HG02852 (cell line): ENCODE measurements around the gene TACC2.
"Not testable (repeated sequence)": the region's sequence is repeated elsewhere in the genome, so short reads cannot be mapped to it uniquely, and the experiment has no call there.

Source experiments
- ATAC-seq: cut with Tn5 transposase; IDR thresholded peaks from one replicate; pipeline ENCODE4 v1.9.1; 2021; ENCODE audit warnings: mild to moderate bottlenecking, moderate library complexity; ENCODE audit not compliant: unreplicated experiment

Gene TACC2, protein sequence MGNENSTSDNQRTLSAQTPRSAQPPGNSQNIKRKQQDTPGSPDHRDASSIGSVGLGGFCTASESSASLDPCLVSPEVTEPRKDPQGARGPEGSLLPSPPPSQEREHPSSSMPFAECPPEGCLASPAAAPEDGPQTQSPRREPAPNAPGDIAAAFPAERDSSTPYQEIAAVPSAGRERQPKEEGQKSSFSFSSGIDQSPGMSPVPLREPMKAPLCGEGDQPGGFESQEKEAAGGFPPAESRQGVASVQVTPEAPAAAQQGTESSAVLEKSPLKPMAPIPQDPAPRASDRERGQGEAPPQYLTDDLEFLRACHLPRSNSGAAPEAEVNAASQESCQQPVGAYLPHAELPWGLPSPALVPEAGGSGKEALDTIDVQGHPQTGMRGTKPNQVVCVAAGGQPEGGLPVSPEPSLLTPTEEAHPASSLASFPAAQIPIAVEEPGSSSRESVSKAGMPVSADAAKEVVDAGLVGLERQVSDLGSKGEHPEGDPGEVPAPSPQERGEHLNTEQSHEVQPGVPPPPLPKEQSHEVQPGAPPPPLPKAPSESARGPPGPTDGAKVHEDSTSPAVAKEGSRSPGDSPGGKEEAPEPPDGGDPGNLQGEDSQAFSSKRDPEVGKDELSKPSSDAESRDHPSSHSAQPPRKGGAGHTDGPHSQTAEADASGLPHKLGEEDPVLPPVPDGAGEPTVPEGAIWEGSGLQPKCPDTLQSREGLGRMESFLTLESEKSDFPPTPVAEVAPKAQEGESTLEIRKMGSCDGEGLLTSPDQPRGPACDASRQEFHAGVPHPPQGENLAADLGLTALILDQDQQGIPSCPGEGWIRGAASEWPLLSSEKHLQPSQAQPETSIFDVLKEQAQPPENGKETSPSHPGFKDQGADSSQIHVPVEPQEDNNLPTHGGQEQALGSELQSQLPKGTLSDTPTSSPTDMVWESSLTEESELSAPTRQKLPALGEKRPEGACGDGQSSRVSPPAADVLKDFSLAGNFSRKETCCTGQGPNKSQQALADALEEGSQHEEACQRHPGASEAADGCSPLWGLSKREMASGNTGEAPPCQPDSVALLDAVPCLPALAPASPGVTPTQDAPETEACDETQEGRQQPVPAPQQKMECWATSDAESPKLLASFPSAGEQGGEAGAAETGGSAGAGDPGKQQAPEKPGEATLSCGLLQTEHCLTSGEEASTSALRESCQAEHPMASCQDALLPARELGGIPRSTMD (N-terminal part only)

DNA sequence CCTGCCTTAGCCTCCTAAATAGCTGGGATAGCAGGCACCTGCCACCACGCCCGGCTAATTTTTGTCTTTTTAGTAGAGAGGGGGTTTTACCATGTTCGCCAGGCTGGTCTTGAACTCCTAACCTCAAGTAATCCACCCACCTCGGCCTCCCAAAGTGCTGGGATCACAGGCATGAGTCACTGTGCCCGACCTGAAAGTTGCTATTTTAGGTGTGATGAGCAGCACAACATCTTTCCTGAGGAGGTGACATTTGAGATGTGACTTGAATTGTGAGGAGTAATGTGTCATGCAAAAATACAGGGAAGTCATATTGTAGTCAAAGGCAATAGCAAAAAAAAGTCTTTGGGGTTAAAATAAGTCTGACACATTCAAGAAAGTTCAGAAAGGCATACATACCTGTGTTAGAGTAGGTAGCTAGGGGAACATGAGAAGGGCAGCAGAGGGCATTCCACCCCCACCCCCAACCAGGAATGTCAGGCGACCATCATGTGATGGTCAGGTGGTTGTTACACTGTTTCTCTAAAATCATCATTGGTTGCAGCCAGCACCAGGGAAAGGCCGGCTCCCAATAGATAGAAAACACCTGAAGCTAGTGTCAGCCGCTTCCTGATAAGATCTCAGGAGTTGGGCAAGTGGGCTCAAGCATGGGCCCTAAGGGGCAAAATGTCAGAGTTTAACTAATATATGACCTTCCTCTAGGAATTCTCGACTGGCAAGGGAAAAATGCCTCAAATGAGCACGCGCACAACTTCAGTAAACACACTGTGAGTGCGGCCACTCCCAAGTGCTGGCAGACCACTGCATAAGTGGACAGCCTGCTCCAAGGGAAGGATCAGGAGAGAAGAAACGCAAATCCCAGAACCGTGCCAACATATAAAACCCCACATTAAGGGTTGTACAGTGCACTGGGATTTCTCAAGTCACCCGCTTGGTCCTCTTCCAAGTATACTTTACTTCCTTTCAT is at the start of gene TACC2:
TSS of gene TACC2 (plus strand) at position 803 of the 964 bp plus-strand sequence. CDS start 32,819 bp downstream, outside the sequence.
- ATAC-seq = no peak

DNA sequence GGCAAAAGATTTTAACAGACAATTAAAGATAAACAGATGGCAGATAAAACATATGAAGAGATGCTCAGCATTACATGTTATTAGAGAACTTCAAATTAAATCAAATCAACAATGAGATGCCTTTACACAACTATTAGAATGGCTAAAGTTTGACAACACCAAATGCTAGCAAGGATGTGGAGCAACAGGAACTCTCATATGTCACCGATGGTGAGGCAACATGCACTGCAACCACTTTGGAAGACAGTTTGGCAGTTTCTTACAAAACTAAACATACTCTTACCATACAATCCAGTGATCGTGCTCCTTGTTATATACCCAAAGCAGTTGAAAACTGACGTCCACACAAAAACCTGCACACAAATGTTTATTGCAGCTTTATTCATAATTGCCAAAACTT is 47.4 kb upstream of the TACC2 start:
- ATAC-seq = no peak

DNA sequence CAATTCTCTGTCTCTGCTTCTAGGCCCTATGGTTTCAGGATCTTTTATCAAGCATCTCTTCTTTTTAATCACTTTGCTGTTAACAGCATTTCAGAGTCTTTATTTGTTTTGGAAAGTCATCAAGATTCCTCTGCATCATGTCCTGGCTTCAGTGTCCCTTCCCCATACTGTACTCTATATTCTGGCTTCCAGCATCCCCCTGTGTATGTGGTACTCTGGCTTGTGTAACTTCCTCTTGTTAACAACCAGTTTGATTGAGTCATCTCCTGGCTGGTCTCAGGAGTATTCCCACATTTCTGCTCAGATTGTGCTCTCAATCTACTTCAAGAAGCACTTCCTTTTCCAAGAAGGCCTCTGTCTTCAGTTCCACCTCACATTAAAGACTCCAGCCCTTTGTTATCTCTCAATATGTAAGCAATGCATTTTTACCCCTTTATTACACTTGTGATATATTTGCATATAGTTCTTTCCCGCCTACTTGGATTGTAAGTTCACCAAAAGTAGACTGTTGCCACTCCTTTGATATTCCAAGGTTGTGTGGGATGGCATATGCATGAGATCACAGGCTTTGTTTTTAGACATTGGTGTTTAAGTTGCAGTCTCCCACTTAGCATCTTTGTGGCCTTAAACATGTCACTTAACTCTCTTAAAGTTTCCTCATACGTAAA is 46.1 kb upstream of the TACC2 start:
- ATAC-seq = no peak

DNA sequence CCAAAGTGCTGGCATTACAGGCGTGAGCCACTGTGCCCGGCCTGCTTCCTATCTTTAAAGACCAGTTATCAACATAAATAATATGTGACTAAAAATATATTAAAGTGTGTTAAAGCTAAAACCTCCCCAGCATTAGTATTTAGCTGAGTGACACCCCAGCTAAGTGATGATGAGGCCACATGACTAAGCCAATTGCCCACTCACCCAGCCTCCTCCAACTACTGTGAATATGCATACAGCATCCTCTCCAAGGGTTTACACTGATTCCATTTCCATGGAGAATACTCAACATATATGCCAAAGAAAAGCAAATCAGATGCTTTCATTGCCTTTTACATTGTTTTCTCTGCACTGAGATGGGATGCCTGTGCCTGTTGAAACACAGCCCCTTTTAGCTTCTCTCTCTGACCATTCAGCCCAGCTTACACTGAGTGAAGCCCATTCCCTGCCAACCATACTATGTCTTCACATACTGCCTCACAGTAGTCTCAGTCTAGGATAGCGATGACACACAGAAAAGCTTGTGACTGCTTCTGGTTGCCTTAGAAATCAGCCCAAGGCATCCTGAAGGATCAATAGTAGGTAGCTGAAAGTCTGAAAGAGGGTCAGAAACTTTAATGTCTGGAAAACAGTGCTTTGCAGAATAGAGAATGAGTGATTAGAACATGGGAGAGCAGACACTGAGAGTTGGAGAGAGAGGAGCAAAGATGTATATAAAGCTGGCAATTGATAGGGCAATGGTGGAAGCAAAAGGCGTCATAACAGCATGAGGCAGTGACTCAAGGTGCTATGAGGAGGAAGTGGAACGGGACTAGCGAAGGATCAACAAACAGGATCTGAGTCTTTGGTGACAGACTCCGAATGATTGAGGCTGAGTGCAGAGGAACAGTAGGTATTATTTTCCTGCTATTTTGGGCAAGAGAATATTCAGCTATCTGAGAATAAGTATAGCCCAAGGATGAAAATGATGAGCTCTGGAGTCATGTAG is 41.3 kb upstream of the TACC2 start:
- no peak for ATAC-seq

DNA sequence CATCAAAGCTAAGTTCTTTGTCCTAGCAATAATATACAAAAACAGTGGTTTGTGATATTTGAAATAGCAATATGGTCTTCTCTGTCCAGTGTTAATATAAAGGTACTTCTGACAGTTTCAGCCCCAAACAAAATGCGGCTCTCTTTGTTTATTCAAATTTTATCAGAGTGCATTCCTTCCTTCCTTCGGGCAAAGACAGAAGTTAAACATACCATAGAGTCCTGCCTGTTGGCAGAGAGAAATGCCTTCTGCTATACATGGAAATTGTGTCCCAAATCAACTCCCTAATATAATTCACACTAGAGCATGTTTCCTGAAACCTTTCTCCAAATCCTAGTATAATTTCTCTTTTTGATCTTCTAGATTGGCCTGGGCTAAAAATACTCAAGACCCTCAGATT is 39.9 kb upstream of the TACC2 start:
- ATAC-seq = no peak

DNA sequence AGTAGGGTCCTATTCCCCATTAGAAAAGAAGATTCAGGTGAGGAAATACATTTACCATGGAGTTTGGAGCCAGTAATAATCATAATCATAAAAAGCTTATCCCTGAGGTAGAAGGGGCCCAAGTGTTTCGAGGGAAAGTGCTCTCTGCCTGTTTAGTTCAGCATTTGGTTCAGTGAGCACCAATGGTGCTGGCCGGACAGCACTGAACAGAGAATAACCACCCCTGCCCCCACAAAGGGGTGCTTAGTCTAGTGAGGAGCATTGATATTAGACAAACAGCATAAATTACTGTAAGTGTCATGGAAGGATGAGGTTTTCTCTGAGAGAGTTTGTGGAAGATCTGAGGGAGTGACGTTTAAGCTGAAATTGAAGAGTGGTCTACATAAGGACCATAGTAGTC is 39.5 kb upstream of the TACC2 start:
- ATAC-seq = no peak

DNA sequence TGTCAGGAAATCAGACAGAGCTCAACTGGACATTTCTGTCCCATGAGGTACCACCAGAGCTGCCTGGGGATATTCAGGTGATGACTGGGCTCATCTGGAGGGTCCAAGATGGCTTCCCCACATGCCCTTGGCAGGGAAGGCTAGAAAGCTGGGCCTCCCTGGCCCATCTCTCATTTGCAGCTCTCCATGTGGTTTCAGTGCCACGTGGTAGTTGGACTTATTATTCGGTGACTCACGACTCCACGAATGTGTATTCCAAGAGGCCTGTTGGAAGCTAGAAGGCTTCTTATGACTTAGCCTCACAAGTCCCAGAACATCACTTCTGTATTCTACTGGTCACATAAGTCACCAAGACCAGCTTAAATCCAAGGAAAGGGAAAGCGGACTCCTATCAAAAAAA is 36.7 kb upstream of the TACC2 start:
- ATAC-seq = no peak

DNA sequence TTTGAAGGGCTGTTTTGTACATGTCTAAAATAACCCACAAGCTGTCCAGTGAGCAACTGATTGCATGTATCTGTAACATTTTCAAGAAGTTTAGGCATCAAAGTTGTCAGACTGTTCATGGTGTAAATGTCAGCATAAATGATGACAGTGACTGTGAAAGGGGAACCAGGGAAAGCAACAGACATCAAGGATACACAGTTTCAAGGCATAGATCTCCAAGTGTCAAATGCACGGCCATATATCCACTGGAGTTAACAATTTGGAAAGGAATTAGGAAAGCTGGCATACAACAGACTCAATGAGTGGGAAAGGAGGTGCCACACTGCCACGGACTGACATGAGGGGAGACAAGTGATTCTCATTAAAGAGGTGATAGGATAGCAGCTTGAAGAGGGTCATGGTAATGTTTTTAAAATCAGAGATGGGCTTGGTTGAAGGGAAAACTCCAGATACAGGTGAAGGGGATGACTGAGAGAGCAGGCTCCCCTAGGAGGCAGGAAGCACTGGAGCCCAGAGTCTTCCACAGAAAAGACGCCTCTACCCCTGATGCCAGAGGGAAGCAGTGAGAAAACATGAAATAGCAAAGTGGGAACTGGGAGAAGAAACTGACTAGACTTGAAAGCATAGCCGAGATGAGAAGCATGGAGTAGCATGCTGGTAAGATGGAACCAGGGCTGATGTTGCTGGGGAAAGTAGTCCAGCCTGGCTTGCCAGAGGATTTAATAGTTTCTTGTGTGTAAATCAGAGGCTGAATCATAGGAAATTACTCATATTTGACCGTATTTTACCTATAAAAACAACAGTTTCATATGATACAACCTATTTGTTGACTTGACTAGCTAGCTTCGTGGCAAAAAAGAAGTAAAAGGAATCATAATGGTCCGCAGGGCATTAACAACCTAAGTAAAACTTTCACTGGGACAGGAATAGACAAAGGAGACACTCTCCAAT is 32.6 kb upstream of the TACC2 start:
- no peak for ATAC-seq

DNA sequence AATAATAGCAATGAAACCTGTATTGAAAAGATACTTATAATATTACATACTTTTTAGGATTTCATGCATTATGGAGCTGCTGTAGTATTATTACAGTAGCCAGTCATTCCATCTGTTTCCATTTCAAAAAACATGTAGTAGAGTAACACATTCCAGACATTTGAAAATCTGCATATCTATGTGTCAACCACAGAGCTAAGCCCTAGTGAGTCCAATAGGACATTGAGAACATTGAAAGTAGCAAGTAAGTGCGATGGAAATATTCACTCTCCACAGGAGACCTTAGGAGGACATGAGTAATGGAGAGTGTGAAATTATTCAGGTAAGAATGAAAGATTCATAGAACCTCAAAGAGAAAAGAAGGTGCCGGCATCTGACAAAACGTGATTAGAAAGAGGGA is 29.3 kb upstream of the TACC2 start:
- no peak for ATAC-seq

DNA sequence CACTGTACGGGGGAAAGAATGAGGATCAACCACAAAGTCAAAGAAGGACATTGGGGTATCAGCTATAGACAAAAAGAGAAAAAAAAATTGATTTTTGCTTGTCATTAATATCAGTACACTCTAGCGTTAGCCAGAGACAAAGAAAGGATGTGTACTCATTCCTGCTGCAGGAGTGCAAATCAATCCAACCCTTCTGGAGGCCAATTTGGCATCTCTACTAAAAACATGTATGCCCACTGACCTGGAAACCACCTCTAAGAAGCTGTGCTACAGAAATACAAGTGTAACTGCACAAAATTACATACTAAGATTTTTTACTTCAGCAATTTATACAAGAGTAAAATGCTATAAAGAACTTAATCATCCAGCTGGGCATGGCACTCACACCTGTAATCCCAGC is 27.5 kb upstream of the TACC2 start:
- ATAC-seq = no peak

DNA sequence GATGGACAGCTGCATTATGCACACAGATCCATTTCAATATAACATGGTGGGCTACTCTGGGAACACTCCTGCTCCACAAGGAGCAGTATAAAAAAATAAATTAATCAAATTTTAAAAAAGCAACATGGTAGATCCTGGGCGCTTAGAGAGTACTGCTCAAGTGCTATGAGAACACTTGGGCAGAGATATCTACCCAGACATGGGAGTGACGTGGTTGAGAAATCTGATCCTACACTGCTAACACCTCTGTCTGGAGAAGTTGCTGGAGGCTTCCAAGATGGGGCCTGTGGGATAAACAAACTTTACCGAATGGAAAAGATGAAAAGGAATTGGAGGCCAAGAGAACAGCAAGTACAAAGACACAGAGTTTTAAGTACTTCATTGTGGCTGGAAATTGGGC is 23.0 kb upstream of the TACC2 start:
- ATAC-seq = no peak

DNA sequence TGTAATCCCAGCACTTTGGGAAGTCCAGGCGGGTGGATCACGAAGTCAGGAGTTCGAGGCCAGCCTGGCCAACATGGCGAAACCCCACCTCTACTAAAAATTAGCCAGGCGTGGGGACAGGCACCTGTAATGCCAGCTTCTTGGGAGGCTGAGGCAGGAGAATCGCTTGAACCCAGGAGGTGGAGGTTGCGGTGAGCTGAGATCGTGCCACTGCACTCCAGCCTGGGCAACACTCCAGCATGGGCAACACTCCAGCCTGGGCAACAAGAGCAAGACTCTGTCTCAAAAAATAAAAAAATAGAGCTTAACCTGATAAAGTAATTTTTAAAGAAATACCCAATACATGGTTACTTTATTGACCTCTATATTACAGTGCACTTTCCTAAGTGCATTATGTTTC is 19.9 kb upstream of the TACC2 start:
- not testable (repeated sequence) for ATAC-seq

DNA sequence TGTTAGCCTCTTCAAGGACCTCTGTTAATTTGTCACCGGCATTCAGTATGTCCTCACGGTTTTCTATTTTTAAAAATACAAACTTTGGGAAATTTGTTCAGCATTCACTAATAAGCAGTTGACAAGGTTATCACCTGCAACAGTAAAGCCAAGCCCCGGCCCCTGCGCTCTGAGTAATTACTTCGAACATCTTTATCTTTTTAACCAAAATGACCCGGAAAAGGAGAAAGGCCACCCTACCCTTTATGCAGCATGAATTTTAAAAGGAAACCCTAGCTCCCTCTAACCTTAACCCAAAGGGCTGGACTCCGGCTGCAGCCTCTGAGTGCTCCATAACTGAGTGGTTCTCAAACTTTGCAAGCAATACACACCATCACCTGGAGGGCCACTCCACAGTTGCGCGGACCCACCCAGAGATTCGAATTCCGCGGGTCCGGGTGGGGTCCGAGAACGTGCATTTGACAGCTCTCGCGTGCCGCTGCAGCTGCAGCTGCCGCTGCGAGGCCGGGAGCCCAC is 14.9 kb upstream of the TACC2 start:
- ATAC-seq = peak; percentile 36

DNA sequence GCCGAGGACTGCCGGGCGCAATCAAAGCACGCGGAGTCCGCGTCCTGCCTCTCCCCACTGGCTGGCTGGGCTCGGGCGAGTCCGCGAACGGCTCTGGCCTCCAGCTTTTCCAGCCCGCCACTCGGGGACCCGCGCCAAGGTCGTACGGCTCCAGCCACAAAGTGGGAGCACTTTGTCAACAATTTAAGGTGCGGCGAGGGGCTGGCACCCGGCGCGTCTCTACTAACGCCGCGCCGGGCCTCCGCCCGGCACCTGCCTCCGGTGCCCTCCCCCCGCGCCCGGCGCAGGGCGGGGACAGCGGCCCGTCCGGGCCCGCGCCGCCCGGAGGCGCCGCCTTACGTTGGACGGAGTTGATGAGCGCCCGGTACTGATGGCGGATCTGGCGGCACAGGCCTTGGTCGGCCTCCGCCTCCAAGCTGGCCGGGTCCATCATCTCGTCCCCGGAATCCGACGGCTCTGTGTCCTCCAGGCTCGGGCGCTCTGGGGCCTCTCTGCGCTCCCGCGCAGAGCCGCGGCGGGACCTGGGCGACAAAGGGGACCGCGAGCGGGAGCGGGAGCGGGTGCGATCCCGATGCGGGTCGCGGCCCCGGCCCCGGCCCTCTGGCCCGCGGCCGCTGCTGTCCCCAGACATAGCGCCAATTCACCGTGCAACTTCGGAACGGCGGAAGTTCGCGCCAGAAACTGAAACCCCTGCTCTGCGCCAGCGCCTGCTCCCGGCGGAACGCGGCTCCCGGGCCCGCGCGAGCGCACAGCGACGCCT is 14.2 kb upstream of the TACC2 start, which contains the start of gene NSMCE4A:
TSS of gene NSMCE4A (minus strand) at position 683 of the 760 bp plus-strand sequence. CDS start at position 631, 52 bp downstream.
- peak; percentile 82 for ATAC-seq

DNA sequence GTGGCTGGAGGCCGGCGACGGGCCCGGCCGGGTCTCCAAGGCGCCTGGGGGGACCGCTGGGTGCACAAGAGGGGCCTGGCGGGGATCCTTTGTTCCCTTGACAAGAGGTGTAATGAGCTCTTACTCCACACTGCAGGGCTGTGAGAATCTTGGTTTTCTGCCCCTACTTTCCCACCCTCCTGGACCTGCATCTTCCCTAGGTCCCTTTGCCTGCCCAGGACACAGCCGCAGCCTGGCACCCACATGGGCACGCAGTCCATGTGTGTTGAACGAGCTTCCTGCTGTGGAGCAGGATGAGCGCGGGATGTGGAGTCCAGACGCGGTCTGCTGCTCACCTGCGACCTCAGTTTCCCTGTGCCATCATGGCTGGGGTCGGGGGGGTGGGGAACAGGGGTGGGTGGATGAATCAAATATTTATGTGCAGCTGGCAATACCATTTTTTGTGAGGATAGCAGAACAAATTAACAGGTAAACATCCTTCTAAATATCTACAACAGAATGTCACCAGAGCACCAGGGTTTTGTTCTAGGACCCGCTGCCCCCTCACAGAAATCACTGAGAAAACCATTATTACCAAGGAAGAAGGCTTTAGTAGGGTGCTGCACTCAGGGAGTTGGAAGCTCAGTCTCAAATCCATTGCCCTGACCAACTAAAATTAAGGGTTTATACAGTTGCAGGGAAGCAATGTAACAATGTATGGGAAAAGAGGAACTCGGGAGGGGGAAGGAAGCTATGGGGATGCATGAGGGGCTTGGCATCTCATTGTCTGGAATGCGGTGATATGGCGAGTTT is 13.5 kb upstream of the TACC2 start:
- ATAC-seq = no peak
